Glutamatergic neuron (in vitro differentiated cells): ENCODE results near the gene PKD2. TPM values are rescaled to one million over a fixed set of nuclear protein-coding genes. Genes with fewer than 3 reads are reported as not detected.

ENCODE experiments used
- DNase-seq: peaks from one replicate; pipeline ENCODE4 v3.0.0; 2022
- H3K27ac Mint-ChIP-seq: one replicate; pipeline ENCODE4 v1.8.0; 2020; ENCODE audit warnings: mild to moderate bottlenecking, mixed read lengths, inconsistent platforms; ENCODE audit not compliant: unreplicated experiment
- H3K27me3 Mint-ChIP-seq: one replicate; pipeline ENCODE4 v1.8.0; 2020; ENCODE audit warnings: mild to moderate bottlenecking, moderate library complexity, mixed read lengths, inconsistent platforms; ENCODE audit not compliant: unreplicated experiment
- H3K36me3 Mint-ChIP-seq: one replicate; pipeline ENCODE4 v1.8.0; 2020; ENCODE audit warnings: mild to moderate bottlenecking, mixed read lengths, inconsistent platforms; ENCODE audit not compliant: unreplicated experiment
- H3K4me1 Mint-ChIP-seq: one replicate; pipeline ENCODE4 v1.8.0; 2020; ENCODE audit warnings: mild to moderate bottlenecking, low read depth, mixed read lengths, inconsistent platforms; ENCODE audit not compliant: unreplicated experiment
- H3K4me3 Mint-ChIP-seq: one replicate; pipeline ENCODE4 v1.8.0; 2020; ENCODE audit warnings: mild to moderate bottlenecking, mixed read lengths, inconsistent platforms; ENCODE audit not compliant: unreplicated experiment
- H3K9me3 Mint-ChIP-seq: one replicate; pipeline ENCODE4 v1.8.0; 2020; ENCODE audit warnings: mild to moderate bottlenecking, moderate library complexity, mixed read lengths, inconsistent platforms; ENCODE audit not compliant: unreplicated experiment
- total RNA-seq: library from RNA; stranded (reverse); fragmentation: NEBNext Ultra II Directional; extraction: Animal tissue kit (Norgen Biotek cat#: 25700); gene quantifications from one replicate; pipeline ENCODE4 v1.2.1, GENCODE V29; 2021; ENCODE audit not compliant: unreplicated experiment
- TF ChIP-seq, protein P1 (sequence below): fragments of 200-600 bp; sonication (generic); IDR thresholded peaks from one replicate; pipeline ENCODE4 v1.5.0; 2021; ENCODE audit not compliant: partially characterized antibody, unreplicated experiment

PKD2 gene
- total RNA-seq, 1 donor from 2014 or later = 20.7 TPM

DNA sequence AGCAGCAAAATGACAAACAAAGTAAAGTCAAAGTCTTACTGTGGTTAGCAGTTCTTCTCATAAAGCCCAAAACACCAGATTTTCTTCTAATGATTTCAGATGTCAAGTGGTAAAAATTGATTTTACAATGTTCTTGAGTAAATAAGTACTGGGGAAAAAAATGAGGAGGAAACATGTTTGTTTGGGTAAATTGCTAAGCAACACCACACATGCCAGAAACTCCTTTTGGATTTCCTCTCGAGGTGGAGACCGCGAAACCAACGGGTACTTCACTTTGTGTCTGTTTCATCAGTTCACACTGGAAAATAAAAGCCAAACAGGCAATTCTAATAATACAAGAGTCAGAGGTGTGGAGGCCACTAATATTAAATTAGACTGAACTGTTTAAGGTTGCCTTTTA lies 4.6 kb upstream of the PKD2 start:
- Mint-ChIP-seq H3K4me1 (no peaks in the 10 kb centered on the region), H3K36me3 (peaks cover 7% of the 10 kb centered on the region), H3K9me3 (peaks cover 7% of the 10 kb centered on the region), H3K27me3 (peaks cover 5% of the 10 kb centered on the region), H3K4me3 (no peak overlapping the region), H3K27ac (no peak overlapping the region)
- no peak for DNase-seq
- TF ChIP-seq, protein P1, sequence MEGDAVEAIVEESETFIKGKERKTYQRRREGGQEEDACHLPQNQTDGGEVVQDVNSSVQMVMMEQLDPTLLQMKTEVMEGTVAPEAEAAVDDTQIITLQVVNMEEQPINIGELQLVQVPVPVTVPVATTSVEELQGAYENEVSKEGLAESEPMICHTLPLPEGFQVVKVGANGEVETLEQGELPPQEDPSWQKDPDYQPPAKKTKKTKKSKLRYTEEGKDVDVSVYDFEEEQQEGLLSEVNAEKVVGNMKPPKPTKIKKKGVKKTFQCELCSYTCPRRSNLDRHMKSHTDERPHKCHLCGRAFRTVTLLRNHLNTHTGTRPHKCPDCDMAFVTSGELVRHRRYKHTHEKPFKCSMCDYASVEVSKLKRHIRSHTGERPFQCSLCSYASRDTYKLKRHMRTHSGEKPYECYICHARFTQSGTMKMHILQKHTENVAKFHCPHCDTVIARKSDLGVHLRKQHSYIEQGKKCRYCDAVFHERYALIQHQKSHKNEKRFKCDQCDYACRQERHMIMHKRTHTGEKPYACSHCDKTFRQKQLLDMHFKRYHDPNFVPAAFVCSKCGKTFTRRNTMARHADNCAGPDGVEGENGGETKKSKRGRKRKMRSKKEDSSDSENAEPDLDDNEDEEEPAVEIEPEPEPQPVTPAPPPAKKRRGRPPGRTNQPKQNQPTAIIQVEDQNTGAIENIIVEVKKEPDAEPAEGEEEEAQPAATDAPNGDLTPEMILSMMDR = no peak

DNA sequence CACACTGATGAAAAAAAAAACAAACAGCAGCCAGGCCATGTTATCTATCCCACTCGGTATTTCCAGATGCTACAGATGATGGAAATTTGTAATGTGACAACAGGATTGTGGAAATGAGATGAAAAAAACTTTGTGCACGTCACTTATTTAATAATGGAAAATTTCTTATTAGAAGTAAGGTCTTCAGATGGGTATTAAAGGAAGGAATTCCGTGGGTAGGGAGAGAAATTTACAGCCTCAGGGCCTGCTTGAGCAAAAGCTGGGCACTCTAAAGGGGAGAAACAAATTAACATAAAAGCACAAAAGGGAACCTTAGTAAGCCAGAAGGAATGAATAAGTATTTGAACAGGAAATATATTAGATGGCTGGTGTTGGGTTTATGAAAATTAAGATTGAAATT lies 4.2 kb upstream of the PKD2 start:
- Mint-ChIP-seq H3K4me3 (no peak overlapping the region), H3K9me3 (peaks cover 7% of the 10 kb centered on the region), H3K27ac (no peak overlapping the region), H3K36me3 (peaks cover 7% of the 10 kb centered on the region), H3K4me1 (no peaks in the 10 kb centered on the region), H3K27me3 (peaks cover 5% of the 10 kb centered on the region)
- DNase-seq = no peak
- TF ChIP-seq, protein P1 = no peak

DNA sequence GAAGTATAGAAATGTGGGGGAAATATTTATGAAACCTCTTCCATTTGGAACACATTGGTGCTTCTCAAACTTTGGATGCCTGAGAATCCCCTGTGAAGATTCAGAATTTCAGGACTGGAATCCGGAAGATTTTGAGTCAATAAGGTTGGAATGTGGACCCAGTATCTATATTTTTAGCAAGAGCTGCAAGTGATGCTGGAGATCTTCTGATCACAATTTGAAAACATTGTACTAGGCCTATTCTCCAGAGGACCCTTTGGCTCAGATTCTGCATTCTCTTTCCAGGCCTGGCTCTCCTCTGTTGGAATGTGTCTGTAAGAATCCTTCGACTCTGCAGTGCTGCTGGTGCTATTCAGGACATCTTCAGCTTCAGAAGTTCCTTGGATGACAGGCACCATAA lies 2.4 kb upstream of the PKD2 start:
- TF ChIP-seq, protein P1 = no peak
- Mint-ChIP-seq H3K4me1 (peaks cover 3% of the 10 kb centered on the region), H3K4me3 (no peak overlapping the region), H3K27ac (no peak overlapping the region), H3K27me3 (peaks cover 10% of the 10 kb centered on the region), H3K36me3 (peaks cover 7% of the 10 kb centered on the region), H3K9me3 (peaks cover 14% of the 10 kb centered on the region)
- no peak for DNase-seq

DNA sequence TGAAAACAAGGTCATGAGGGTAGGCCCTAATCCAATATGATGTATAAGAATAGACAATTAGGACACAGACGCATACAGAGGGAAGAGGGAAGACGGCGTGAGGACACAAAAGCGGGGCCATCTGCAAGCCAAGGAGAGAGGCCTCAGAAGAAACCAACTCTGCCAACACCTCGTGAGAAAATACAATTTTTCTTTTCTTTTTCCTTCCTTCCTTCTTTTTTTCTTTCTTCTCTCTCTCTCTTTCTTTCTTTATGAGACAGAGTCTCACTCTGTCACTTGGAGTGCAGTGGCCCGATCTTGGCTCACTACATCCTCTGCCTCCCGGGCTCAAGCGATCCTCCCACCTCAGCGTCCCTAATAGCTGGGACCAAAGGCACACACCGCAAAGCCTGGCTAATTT lies 1.5 kb upstream of the PKD2 start:
- TF ChIP-seq, protein P1 = no peak
- H3K4me3 Mint-ChIP-seq = no peak overlapping the region
- no peak for DNase-seq
- H3K9me3 Mint-ChIP-seq = peaks cover 14% of the 10 kb centered on the region
- peaks cover 10% of the 10 kb centered on the region for H3K27me3 Mint-ChIP-seq
- H3K36me3 Mint-ChIP-seq = peaks cover 7% of the 10 kb centered on the region
- H3K4me1 Mint-ChIP-seq = peaks cover 7% of the 10 kb centered on the region
- H3K27ac Mint-ChIP-seq = peak overlapping the region; percentile 81

DNA sequence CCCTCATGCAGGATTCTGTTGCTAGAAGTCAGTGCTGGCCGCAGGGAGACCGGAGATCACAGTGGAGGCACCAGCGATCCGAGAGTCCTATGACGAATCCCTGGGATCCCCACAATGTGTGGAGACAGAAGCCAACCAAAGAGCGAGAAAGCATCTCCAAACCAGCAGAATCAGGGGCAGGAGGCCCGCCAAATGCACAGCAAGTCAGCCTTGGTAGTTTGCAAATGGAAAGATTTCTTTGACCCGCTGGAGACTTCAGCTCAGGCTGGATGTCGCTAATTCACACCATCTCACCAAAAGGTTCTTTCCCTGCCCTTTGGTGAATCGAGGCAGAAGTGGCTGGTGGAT lies 505 bp upstream of the PKD2 start:
- DNase-seq = no peak
- Mint-ChIP-seq H3K4me3 (peak overlapping the region; percentile 81), H3K27me3 (peaks cover 10% of the 10 kb centered on the region), H3K4me1 (peaks cover 11% of the 10 kb centered on the region), H3K36me3 (peaks cover 7% of the 10 kb centered on the region), H3K9me3 (peaks cover 14% of the 10 kb centered on the region), H3K27ac (peak overlapping the region; percentile 81)
- TF ChIP-seq, protein P1 = no peak
